Suppressor macrophage (primary cell): ENCODE results near the gene HOXC9.

Experiments
- DNase-seq, 4 experiments: peaks; one replicate each; pipeline ENCODE4 v3.0.0-alpha.2; 2020 to 2022

The HOXC9 gene

DNA sequence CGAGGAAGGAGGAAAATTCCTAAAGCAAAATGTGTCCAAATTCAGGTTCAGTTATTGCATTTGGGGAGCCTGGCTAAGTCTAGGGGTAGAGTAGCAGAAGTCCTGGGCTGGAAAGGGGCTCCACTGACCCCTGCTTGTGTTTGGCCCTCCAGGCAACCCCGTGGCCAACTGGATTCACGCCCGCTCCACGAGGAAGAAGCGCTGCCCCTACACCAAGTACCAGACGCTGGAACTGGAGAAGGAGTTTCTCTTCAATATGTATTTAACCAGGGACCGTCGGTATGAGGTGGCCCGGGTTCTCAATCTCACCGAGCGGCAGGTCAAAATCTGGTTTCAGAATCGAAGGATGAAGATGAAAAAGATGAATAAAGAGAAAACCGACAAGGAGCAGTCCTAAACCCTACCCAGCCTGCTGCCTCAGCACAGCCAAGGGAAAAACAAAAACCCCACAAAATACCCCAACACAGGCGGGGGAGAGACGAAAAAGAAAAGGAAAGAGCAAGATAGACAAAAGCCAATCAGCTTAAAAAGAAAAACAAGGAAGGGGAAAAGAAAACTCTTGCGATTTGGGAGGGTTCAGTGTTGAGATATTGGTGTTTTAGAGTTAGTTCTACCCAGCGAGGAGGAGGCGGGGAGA, 2.4 kb downstream of the HOXC9 start:
- DNase-seq: no peak

DNA sequence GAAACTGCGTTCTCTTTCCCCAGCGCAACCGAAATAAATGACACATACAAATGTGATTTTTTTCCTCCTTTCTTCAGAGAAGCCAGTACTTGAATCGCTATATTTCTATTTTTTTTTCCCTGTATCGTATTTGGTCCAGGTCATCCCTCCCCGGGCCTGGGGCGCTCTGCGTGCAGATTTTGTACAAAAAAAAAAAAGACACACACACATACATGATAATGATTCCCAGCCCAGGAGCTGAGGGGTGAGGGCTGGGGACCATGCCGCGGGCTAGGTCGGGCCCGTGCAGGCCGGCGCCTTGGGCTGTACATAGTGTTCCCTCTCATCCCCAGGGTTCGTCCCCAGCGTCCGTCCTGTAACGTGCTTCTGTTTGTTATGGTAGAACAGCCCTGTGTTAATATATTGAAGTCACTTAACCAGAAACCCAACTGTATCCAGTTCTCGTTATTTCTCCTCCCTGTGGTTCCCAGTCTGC, 3.0 kb downstream of the HOXC9 start:
- DNase-seq: no peak

DNA sequence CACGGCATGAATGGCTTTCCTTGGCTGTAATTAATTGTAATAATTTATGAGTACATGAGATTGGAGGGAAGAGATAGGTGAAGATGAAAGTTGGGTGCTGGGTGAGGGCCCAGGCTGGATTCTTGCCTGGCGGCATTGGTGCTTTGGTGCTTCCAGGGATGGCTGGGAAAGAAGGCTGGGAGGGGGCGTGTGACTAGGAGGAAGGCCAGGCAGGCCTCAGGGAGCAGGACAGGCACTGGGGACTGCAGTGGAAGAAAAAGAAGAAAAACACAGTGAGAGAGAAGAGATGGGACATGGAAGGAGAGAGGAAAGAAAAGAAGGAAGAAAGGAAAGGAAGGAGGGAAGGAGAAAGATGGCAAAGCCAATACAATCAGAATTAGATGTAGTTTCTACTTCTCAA, 3.7 kb downstream of the HOXC9 start:
- no peak for DNase-seq

DNA sequence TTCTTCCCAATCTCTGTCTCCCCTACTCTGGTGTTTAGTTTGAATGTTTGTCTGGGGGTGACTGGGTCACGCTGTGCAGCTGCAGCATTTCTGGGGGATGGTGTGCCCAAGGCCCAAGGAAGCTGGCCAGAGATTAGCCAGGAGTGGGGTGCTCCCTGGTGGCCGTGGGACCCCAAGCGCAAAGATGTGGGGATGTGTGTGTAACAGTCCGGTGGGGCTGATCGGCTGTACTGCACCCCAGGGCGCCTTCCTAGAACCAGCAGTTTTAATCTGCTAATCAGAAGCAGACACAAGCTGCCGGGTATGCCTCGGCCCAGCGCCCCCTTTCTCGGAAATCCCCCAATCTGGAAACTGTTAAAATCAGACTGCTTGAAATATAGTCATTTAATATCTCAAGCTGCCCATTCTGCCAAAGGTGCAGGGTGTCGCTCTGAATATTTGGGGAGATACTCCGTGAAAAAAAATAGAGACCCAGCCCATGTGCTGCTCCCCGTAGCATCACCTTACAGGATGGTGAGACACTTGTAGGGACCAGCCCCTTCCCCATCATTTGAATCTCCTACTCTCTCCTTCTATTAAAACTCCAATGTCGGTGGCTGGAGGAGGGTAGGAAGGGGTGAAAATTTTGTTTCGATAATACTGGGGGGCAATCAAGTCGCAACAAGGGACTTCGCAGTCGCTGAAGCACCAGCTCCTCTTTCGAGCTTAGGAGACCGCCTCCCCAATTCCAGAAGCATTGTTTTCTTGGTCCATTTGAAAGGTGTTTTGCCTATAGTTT, 4.3 kb downstream of the HOXC9 start:
- DNase-seq: no peak

DNA sequence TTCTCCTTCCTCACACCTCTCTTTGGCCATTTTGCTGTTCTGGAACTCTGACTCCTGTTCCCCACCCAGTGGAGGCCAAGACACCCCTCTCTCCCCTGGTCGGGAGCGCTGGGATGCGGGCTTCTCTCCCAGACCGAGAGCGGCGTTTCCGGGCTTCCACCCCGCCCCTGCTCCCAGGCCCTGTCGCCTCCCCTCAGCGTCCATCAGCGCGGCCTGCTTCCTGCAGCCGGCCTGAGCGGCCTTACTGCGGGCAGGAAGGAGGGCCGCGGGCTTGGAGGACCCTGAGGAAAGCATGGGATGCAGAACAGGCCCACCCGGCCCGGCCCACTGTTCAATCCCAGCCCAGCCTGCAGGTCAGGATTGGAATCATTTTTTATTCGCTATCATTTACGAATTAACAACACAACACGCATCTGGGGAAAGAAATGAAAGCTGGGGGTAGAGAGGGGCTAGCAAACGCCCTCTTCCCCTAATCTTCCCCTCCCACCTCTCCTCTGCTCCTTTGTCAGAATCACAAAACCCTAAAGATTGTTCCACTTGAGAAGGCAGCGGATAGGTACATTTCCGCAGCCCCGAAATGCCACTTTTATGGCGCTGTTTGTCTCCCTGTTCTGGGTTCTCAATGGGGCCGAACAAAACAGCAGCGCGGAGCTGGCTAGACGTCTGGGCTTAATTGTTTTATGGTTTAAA, 5.0 kb downstream of the HOXC9 start:
- DNase-seq: no peak

DNA sequence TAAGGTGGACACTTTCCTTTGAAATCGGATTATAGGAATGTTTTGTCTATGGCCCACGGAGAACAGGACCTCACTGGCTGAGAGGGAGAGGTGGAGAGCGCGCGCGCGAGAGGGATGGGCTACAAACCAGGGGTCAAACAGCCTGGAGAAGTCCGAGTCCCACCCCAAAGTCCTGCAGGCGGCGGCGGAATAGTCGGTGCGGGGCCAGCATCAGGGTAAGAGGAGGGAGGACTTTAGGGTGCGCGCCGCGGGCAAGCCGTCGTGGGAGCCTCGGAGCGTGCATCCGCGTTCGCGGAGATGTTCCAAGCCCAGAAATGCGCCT, 5.5 kb downstream of the HOXC9 start:
- DNase-seq: no peak

DNA sequence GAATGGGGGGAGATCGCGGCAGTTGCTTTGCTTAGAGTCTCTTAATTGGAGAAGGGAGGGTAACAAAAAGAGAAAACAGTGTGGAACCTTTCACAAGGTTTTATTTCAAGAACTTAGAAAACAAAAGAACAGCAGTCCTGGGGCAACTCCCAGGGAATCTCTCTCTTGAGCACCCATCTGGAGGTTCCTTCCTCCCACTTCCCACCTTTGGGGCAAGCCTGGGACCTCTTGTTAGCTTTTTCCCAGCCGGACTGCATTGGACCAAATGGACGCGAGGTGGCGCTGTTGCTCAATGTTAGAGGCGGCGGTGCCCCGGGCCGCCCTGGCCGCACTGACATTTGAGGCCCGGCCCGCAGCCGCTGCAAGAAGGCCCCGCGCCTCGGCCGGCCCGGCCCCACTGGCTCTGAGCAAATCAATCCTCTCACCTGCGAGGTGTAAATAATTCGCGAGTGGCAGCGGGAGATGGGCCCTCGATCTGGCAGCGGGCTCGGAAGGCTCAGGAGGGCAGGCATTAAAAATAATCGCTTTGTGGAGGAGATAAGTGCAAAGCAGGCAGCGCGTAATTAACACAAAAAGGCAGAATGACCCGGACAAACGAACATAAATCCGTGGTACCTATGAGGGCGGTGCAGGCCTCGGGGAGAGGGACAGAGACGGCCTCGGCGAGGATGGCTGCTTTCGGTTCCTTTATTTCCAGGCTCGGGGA, 6.0 kb downstream of the HOXC9 start:
- DNase-seq: peak; percentile 82 to 91 (median 90)

DNA sequence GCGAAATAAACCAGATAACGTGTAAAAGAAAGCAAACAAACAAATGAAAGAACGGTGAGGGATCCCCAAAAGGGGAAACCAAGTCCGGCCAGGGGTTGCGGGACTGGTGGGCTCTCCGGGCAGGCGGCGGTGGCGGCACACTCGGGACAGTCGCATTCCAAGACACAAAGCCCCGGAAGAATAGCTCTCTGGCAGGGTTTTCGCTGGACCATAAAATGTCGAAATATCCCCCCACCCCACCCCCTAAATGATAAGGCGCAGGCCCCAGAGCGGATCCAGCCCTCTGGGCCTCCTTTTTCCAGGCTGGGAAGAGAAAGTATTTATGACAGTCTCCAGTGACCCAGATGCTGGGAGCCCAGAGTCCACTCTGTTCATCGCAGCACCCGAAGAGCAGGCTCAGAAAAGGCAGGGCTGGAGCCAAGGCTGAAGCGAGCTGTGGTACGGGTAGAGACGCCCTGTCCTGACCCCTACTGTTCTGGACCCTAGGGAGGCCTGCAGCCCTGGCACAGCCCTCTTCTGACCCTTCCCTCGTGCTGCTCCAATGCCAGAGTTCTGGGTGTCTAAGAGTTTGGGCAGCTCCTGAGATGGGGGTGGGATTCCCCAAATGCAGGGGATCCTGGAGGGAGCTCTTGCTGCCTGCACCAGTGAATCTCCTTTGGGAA, 6.7 kb downstream of the HOXC9 start:
- no peak for DNase-seq

DNA sequence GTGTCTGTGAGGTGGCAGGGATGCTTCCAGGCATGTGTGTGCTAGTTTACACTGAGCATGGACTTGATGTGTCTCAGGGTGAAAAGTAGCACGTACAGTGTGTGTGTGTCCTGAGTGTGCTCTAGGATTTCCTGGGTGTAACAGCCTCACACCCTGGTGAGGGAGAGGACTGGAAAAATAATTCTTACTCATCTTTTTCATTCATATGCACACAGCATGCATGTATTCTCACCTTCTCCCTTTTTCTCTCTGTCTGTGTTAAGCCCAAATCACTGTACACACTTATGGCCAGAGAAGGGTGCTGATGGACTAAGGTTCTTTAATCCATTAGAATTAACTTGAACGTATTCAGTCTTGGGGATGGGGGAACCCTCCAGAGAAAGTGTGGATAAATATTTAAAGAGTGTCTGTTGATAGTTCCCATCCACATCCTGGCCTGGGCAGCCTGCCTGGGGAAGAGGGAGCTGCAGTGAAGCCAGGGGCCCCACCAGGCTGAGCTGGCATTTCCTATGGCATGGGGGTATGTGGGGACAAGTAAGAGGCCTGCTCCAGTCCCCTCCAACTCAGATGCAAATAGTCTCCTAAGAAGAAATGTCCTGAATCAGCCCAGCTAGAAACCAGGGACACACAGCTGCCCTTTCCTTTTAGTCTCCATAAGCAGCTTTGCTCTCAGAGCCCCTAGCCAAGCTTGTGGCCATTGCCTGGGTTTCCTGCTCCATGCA, 7.7 kb downstream of the HOXC9 start:
- no peak for DNase-seq

DNA sequence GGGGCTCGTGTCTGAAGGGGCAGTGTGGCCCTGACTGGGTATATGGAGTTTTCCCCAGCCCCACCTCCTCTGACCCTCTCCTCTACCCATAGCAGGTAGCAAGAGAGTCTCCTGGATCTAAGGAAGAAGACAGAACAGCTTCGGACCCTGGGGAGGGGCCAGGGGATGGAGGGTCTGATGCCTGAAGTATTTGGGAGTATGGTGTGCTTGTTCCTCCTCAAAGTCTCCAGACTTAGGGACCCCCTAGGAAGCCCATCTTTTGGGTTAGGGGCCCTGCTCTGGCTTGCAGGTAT, 8.2 kb downstream of the HOXC9 start:
- no peak for DNase-seq

DNA sequence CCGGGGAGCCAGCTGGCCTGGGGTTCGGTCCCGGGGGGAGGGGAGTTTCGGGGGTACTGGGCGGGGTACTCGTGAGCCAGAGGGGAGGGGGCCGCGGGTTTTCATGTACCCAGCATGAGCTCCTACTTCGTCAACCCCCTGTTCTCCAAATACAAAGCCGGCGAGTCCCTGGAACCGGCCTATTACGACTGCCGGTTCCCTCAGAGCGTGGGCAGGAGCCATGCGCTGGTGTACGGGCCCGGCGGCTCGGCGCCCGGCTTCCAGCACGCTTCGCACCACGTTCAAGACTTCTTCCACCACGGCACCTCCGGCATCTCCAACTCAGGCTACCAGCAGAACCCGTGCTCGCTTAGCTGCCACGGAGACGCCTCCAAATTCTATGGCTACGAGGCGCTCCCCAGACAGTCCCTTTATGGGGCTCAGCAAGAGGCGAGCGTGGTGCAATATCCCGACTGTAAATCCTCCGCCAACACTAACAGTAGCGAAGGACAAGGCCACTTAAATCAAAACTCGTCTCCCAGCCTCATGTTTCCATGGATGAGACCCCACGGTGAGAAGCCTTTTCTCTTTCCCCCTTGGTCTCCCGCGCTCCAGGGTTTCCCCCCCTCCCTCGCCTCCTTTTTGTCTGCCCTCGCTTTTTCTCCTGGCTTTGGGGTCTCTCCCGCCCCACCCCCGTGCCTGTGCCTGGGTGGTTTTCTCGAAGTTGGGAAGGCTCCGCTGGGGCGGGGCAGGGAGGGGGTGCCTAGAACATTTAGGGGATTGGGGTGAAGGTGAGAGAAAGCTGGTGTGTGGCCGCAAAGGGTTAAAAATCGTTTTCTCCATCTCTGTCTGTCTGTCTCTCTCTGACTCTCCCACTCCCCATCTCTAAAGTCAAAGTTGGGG, 9.5 kb downstream of the HOXC9 start:
- DNase-seq: peak; percentile 23 to 63 (median 46)

DNA sequence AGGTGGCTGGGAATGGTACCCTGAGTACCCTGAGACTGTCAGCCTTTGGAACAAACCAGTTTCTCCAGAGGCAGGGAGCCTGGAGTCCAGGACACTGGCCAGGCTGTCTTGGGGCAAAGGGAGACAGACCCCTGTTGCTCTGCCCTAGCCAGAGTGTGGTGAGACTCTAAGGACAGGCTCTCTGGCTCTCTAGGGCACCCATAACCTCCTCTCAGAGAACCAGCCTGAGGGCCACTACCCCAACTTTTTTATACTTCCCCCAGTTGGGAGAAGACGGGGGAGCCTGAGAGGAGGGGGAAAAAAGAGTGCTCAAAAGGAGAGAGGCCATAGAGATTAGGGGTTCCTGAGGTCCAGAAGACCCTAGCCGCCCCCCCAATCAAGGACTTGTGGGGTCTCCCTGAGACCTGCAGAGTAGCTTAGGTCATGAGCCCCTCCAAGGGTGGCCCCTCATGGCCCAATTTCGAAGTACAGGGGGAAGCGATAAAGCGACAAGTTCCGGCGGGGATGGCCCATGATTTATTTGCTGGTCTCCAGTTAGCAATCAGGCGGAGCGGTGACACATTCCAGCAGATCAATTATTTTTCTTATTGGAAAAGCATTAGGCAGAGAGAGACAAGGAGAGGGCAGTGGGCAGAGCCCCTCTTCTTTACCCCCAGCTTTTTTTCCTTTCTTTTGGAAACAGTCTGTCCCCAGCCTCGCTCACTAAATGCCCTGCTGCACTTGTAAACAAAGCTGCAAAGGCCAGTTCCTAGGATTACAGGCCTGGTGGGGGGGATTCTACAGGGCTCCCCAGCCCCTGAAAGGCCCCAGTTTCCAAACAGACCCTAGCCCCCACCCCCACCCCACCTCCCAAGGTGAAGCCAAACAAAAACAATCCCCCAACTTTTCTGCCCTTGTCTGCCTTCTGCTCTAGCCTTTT, 10.4 kb downstream of the HOXC9 start:
- DNase-seq: no peak

DNA sequence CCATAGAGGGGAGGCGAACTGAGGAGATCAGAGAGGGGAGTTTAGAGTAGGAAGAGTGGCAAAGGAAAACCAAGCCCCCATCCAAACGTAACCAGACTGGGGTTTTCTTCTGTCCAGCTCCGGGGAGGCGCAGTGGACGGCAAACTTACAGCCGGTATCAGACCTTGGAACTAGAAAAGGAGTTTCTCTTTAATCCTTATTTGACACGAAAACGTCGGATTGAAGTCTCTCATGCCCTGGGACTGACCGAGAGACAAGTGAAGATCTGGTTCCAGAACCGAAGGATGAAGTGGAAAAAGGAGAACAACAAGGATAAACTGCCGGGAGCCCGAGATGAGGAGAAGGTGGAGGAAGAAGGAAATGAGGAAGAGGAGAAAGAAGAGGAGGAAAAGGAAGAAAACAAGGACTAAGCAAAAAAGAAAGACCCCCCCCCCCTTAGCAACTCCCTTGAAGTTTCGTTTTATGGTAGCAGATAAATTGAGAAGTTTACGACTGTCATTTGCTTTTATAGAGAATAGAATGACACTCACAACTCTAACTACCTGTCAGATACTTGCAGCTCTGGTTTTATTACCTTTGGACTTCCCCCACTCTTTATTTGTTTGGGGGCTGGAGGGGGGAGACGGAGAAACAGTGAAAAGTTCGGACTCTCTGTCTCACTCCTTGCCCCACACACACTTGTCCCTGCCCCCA, 11.2 kb downstream of the HOXC9 start:
- DNase-seq: no peak

DNA sequence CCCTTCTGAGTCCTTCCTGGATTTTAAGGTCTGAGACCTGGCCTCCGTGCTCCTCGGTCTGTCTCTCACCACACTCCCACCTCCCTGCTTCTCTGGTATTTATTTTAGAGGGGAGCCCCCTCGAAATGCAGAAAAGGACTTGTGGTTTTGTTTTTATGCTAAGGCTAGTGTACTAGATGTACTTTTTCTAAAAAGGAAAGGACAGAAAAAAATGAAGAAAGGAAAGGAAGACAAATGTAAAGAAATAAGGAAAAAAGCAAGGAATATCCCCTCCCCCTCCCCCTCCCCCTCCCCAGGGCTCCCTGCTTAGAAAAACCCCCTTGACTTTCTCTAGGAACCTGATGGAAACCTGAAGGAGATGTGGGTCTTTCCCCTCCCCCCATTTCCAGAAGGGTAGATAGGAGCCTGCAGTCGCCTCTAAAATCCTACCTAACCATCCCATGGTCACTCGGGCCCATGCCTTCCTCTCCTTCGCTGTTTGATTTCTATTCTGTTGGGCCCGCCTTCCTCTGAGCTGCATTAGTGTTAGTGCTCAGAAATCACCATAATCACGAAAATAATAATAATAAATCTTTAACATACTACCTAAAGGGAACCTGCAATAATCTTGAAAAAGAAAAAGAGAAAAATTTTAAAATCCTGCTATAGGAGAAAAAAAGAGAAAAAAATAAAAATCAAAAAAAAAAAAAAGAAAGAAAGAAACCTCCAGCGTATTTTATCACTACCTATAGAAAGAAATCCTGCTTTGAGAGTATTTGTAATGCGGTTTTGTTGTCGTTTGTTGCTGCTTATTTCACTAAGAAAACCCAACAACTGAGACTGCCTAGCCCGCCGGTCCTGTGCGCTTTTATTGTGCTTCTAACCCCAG, 11.9 kb downstream of the HOXC9 start:
- DNase-seq: no peak

DNA sequence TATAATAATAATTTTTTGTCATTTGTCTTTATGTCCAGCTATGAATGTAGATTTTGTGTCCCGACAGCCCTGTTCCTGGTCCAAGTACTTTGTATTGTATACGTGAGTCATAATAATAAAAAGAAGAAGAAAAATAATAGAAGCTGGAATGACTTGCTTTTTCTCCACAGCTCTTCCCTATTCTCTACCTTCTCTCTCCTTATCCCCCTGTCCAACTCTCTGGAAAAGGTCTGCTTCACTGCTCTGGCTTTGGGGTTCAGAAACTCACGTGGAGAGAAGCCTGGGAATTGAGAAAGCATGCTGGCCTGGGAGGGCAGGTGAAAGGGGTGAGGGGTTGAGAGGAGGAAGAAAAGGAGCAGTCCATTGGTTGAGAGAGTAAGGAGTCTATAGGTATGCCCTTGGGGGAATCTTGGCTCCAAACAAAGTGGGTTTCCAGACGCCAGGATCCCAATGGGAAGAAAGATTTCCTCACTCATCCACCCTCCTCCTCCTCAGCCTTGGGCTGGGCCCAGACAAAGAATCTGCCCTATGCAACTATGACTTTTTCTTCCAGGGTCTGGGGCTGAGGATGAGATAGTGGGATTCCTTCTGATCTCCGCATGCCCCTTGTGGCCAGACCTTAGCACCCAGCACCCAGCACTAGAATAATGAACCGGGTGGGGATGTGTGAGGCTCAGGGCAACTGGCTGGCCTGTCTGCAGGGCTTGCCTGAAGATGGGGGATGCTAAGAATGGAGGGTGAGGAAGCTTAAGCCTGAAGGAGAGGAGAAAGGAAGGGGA, 12.9 kb downstream of the HOXC9 start:
- no peak for DNase-seq

DNA sequence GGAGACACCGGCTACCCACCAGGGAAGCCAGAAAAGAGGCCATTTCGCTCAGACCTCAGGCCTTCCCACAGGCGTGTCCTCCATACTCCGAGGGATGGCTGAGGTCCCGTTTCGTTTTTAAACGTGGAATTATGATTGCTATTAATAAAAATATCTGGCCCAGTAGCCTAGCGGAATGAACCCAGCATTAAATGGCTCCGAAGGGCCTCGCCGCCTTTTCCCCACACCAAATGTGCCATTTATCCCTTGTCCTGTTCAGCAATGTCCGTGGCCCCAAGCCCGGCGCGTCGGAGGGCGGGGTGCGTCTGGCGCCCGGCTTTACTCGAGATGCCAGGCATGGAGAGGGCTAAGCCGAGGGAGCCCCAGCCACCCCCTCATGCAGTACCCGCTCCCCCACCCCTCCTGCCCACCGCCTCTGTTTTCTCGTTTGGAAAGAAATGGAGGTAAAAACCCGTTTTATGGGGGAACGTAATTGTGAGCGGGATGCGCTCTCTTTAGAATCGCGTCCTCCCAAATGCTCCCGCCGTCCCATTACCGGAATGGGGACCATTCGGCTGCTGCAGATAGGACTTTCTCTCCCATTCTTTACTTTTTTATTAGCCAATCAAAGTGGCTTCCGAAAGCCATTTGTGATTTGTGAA, 14.5 kb downstream of the HOXC9 start:
- DNase-seq: no peak
